GM18508 (cell line): Measurements from ENCODE around the gene TLL2.

Source experiments
- ATAC-seq: cut with Tn5 transposase; IDR thresholded peaks from one replicate; pipeline ENCODE4 v1.9.1; 2021; ENCODE audit warnings: moderate number of reproducible peaks; ENCODE audit not compliant: insufficient read depth, unreplicated experiment

The TLL2 gene

DNA sequence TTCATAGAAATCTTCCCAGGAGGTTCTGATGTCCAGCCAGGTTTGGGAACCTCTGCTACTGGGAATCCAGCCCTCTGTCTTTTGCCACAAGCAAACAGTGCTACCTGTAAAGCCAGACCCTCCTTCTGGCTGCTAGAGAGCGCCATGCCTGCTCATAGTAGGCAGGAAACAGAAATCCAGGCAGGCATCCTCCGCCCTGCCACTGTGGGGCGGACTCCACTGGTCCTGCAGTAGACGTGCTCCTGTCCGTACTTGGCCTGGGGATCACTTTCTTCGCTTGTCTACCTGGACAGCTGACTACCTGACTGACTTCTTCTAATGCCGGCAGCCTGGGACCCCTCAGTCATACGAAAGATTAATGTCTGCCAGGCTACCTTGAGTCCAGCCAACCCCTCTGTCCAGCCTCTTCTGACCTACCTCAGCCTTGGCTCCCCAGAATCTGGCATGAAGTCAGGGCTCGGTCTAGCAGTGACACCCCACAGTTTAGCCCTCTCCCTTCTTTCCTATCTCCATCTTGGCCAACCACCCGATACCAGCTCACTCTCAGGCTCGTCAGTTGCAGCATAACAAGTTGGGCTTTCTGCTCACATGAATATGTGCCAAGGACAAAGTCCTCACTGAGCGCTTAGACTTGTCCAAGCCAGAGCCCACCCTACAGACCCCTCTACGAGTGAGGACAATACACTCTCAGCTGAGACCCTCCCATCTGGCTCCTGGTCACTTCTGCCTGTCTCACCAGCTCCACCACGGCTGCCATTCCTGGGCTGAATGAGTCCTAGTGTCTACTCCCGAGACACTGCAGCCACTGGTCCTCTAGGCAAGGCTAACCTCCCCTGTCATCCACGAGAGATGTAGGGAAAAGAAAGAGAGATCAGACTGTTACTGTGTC, 111.1 kb downstream of the TLL2 start:
- ATAC-seq = no peak

DNA sequence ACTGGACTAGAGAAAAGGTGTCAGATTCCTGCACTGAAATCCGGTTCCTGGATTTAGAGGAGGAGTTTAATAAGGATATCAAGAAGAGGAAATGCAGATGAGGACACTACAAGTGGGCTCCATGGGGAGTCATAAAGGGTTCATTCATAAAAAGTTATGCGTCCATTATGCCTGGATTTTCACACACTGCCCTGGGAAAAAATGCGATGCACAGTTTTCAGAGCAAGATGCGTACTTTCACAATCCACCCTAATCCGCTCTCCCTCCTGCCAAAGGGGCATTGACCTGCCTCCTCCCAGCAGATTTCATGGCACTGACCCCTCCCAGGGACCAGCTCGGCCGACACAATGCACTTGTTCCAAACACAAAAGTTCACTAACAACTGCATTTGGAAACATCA, 112.7 kb downstream of the TLL2 start:
- no peak for ATAC-seq

DNA sequence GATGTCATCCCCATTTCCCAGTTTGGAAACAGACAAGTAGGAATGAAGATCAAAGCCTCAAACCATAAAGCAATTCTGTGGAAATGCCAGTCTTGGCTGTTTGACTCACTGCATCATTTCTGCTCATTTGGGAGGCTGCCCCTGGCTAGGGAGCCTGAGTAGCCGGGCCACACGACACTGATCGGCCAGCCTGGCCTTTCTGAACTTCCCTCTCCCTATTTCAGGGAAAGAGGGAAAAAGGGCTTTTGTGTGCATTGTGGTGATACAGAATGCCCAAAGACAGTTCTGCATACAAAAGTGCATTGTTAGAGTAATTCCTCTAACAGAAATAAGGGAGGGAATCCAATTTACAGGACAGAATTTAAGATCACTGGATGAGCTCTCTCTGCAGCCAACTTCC, 113.3 kb downstream of the TLL2 start:
- no peak for ATAC-seq

DNA sequence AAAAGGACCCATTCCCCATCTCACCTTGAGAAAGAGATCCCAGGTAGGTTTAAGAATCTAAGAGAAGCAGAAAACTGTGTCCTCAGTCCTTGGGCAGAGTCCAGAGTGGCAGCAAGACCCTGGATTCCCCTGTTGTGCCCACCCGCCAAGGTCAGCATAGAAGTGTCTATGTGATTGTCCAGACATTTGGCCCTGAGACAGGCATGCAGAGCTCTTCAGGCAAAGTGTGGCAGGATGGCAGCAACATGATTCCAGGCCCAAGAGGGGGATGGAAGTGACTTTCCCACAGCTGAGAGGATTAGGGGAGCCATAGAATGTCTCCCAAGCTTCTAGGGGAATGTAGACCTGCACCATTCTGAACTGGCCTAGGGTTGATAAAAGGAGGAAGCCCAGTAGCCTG, 115.8 kb downstream of the TLL2 start:
- no peak for ATAC-seq

DNA sequence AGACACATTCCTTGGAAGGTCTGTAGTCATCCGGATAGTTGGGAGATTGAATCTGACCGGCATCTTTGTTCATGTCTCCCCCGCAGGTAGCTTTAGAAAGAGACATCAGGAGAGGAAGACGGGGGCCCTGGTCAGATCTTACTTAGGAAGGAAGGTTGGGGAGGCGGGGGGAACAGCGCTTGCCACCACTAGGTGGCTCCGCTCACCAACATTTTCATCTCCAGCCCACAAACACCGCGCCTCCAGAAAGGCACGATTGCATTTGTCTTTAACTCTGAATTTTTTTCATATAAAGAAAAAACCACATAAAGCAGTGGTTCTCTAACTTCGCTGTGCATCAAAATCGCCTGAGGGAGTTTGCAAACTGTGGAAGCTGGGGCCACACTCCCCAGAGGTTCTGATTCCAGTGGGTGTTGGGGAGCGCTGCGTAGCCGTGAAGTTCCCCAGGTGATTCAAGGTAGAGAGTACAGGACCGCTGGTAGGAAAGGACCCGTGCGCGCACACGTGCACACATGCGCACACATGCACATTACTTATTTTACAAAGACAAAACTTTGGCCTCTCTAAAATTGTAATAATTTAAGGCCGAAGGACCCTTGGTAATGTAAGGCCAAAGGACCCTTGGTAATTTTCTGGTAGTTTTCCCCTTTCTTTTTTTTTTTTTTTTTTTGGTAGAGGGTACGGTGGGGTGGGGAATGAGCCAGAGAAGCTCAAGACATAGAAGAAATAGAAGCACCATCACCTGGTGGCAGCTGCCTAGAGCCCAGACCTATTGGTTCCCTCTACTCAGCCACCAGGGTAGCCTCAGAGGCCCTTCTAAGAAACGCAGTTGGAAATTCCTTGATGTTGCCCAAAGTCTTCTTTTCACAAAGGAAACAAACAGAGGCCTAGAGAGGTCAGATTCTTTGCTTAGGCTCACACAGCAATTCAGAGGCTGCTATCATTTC, 117.5 kb downstream of the TLL2 start:
- ATAC-seq = no peak

DNA sequence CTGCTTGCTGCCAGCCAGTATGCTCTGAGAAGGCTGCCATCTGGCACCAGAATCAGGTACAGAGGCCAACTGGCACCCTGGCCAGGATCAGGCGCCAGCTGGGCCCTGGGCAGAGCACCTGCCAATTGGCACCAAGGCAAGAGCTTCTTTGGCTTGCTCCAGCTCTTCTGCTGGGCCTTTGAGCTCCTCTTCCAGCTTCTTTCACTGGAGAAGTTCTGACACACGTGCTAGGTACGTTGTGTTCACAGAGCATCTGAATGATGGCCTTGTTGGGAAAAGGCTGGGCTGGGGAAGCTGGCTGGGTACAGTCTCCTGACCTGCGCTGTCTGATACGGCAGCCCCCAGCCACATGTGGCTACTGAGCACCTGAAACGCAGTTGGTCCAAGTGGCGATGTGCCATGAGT, 123.3 kb downstream of the TLL2 start:
- ATAC-seq = no peak

DNA sequence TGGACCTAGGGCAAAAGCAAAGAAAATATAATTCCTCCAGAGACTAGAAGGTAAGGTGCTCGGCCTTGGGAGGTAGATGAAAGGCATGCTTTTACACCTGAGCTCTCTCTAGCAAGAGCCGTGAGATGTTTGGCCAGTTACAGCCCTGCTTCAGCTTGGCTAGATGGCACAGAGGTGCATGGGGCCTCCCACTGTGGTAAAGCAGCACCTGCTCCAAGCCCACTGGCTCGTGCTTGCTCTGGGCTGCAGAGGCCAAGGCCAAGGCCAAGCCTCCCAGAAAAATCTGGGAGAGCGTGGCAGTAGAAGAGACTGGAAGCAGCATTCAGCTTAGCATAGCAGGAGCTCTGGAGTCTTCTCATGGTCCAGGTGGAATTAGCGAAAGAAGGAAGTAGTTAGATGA, 123.9 kb downstream of the TLL2 start:
- no peak for ATAC-seq

DNA sequence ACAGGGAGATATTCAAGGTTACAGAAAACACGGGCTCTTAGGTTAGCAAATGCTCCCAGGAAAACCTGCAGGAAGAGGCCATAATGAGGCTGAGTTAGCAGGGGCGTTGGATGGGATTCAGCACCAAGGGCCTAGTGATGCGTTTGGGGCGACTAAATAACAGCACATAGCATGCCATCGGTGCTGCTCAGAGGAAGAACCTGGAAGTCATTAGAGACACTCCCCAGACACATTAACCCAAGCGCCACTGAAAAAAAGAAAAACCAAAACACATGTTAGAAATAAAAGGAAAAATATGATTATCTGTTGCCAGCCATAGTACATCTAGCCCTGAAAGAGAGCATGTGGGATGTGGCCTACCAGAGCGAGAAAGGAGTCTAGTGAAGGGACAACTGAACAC, 126.1 kb downstream of the TLL2 start:
- no peak for ATAC-seq

DNA sequence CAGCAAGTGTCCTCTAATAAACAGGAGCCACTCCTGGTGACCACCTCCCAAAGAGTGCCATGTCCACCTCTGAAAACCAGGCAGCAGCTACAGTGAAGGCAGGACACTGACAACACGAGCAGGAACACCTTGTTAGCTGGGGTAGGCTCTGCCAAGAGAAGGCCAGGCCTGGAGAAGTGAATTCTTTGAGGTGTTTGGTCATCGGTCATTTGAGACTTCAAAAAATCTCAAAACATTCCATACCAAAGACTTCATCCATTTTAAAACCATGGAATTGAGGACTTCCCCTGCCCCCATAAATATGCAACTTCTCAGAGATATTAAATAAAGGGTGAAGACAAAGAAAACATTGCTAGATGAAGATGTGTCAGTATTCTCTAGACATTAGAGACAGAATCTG, 126.6 kb downstream of the TLL2 start:
- no peak for ATAC-seq

DNA sequence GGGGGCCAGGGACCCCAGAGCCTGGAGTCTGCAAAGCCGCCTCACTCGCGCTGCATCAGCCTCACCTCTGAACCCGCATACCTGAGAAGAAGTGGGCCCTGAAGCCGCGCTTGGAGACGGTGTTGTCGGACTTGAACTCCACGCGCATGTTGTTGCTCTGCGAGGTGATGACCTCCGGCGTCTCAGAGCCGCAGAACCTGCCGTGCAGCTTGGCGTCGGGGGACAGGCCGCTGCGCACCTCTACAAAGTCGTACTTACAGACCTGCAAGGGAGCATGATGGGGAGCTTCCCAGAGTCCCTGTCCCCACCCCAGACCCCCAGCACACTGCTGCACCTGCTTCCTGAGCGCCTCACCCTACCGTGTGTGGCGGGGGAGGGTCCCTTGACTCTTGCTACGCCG, 129.2 kb downstream of the TLL2 start:
- no peak for ATAC-seq

DNA sequence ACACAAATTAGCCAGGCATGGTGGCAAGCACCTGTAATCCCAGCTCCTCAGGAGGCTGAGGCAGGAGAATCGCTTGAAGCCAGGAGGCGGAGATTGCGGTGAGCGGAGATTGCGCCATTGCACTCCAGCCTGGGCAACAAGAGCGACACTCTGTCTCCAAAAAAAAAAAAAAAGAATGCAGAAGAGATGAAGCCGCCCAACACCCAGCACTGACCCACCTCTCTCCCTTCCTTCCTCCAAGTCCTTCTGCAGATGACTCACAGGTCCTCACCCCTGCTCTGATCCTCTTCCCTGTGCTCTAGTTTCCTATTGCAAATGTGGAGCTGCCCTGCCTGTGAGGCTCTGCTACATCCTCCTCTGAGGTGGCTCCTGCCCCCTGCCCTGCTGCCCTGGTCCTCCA, 132.9 kb downstream of the TLL2 start:
- ATAC-seq = no peak

DNA sequence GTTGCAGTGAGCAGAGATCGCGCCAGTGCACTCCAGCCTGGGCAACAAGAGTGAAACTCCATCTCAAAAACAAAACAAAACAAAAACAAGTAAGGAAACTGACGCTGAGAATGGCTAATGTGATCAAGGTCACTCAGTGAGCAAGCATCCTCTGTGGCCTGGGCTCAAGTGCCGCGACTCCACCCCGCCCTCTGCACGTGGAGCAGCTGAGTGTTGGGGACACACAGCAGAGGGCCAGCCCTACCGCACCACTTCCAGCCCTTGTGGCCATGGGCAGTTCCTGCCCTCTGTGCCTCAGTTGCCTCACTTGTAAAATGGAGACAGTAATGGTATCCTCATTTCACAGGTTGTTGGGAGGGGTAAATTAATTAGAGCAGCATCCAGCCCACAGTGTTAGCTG, 134.0 kb downstream of the TLL2 start:
- no peak for ATAC-seq

DNA sequence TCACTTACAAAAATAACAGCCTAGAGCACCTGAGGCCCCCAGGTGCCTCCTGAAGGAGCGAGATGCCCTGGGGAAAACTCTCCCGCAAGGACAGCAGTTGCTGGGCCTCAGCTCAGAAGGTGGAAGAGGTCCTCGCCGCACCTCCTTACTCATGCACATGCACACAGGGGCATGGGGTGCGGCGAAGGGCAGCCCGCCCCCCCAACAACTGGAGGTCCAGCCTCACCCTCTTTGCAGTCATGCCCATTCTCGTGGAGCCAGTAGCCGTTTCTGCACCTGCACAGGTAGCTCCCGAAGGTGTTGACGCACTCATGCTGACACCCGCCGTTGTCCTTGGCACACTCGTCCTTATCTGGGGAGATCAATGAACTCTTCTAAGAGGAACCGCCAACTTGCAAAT, 135.0 kb downstream of the TLL2 start:
- ATAC-seq = no peak

DNA sequence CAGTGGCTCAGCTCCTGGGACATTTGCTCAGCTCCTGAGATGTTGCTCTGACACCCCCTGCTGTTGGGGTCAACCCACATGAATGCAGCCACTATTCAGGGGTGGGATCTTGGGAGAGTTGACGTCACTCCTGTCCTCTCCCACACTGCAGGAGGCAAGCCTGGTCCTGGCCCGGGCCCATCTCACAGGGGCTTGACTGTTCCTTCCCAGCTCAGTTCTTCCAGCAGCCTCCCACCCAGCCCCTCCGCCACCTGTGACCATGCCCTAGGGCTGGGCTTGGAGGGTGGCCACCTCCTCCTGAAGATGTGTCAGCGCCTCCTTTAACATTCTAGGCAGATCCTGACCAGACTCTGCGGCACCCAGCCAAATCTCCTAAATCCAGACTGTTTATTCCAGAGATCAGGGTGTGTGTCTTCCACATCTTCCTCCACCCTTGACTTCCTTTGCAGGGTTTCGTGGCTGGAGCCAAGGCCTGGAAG, 135.9 kb downstream of the TLL2 start:
- no peak for ATAC-seq

DNA sequence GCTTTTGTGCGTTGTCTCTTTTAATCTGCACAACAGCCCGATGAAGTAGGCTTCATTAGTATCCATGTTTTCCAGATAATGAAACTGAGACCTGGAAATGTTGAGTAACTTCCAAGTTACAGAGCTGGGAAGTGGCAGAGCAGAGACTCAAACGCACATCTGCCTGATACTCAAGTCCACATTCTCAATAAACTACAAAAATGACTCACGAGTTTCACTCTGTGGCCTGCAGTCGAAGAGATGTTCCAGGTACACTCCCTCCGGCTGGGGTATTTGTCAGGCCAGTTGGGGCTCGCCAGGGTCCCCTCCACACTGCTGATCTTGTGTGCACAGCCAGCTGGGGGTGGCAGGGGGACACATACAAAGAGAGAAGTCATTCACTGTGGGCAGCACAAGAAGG, 137.2 kb downstream of the TLL2 start:
- ATAC-seq = no peak

DNA sequence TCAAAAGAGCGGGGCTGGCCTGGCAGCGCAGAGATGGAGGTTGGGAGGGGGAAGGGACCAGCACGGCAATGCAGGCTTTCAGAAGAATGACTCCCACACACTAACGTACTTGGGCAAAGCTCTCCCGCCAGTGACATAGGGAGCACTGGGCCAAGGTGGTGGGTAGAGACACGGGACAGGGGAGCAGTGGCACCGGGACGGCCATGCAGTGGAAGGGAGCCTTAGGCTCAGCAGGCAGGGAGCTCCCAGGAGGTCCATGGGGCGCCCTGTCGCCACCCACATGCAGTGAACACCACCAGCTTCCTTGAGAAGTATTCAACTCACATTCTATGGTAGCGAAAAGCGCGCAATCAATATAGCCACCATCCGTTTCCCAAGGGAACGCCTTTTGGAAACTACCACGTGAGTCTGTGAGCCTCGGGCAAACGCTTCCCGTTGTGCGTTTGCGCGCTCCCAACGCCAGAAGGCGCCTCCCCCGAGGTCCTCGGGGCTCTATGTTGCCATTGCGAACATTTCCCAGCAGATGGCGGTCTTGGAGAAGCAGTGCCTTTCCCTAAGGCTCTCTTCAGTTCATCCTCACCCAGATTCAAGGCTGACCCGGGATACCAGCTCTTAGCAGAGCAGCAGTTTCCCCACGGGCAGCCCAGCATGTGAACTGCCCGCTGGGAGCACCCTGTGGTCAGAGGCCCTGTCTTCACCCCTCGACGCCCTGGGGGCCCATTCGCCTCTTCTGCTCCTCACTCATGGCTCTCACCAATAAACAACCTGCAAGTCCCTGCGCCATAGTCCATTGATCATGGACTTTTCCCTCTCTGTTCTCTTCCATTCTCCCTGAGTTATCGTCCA, 138.5 kb downstream of the TLL2 start:
- ATAC-seq = no peak

DNA sequence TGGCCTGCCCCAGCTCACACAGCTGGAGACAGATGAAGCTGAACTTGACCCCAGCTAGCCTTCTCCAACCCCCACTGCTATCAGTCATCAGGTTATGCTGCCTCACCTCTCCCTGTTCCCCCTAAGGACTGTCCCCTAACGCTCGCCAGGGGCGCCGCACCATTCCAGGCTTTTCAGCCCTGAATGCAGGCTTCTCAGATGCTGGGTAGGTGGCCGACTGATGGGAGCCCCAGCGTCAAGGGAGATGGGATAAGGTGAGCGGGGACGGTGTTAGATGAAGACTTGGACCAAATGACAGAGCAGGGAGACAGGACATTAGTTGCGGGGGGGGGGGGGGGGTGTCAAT, 139.1 kb downstream of the TLL2 start:
- no peak for ATAC-seq

DNA sequence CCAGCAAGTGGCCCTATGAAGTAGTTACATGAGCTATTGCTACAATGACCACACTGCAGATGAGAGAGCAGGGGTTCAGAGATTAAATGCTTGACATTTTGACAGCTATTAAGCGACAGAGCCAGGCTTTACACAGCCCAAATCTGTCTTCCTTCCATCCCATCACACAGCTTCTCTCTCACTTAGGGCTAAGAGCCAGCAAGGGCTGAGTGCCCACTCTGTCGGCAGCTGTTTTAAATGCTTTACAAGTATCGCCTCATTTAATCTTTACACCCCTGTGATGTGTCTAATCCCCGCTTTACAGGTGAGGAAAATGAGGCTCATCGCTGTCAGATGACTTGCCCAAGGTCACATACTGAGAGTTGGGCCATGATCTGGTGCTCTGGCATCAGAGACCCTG, 139.7 kb downstream of the TLL2 start:
- ATAC-seq = no peak

DNA sequence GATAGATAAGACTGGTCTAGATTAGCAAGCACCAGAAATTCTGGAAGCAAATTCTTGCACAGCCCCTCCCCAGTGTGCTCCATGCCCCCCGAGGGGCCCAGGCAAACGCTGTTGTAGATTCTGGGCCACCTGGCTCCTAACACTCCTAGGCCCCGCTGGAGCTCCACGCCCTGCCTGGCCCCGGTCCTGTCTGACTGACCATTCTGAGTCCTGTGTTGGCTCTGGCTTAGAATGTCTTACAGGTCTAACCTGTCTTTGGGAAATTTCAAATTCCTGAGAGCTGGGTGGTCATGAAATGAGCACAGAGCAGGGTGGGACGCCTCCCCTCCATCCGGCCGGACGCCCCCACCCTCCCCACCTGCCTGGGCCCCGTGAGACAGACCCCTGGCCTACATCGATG, 142.4 kb downstream of the TLL2 start:
- ATAC-seq = no peak

DNA sequence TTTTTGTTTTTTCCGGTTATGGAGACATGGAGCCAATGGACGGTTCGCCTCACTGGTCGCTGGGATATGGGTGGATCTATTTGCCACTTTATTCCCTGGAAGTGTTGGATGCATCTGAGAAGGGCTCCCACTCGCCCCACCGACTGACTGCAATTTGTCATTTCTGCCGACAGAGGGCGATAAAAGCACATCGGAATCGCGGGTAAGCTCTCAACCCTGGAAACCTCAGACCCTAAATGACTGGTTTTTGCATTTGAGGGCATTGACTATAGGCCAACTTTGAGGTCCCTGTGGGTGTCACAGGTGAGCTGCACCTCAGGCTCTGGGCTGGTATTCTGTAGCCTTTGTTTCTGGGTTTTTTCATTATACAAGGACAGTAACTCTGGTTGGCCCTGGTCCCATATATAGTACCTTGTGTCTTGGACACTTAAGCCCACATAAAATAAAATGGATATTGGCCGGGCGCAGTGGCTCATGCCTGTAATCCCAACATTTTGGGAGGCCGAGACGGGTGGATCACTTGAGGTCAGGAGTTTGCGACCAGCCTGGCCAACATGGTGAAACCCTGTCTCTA, 143.1 kb downstream of the TLL2 start:
- no peak for ATAC-seq
